Esophagus squamous epithelium (tissue), 5 donors: ENCODE measurements around the gene EVI5. TPM values are rescaled to one million over a fixed set of nuclear protein-coding genes. Genes with fewer than 3 reads are reported as not detected.
"Not testable (repeated sequence)": the region's sequence is repeated elsewhere in the genome, so short reads cannot be mapped to it uniquely, and the experiment has no call there.

Experiments
- DNase-seq: peaks from one replicate; lab custom pipeline; 2025; lab: John Stamatoyannopoulos, UW
- H3K27ac ChIP-seq, 4 donors: fragments of 200-600 bp; sonication (generic); one replicate each; pipeline ENCODE4 v1.5.1; 2016 to 2019; ENCODE audit warnings: mild to moderate bottlenecking in 1 of 4
- H3K27me3 ChIP-seq, 4 donors: fragments of 200-600 bp; sonication (generic); 1 replicate in 3 of 4; 2 replicates in 1 of 4; pipeline versions ENCODE4 v1.5.1 to v1.6.0; 2017 to 2021; ENCODE audit warnings: antibody characterized with exemption in 1 of 4
- H3K36me3 ChIP-seq, 3 donors: fragments of 200-600 bp; sonication (generic); one replicate each; pipeline ENCODE4 v1.5.1; 2016 to 2019
- H3K4me1 ChIP-seq, 3 donors: fragments of 200-600 bp; sonication (generic); one replicate each; pipeline ENCODE4 v1.5.1; 2017 to 2019
- H3K4me3 ChIP-seq, 4 donors: fragments of 200-600 bp; sonication (generic); 1 replicate in 3 of 4; 2 replicates in 1 of 4; pipeline ENCODE4 v1.5.1; 2016 to 2019; ENCODE audit warnings: mild to moderate bottlenecking in 2 of 4, moderate library complexity in 1 of 4
- H3K9me3 ChIP-seq, 3 donors: fragments of 200-600 bp; sonication (generic); one replicate each; pipeline ENCODE4 v1.5.1; 2016 to 2019
- CTCF ChIP-seq, 6 experiments: fragments of 450-650 bp in 4 of 6; fragments of 200-600 bp in 2 of 6; sonication (generic) in 2 of 6; IDR thresholded peaks; one replicate each; pipeline ENCODE4 v1.5.1; 2016 to 2019; ENCODE audit warnings: antibody characterized with exemption in 6 of 6, mild to moderate bottlenecking in 4 of 6, moderate library complexity in 4 of 6
- POLR2A ChIP-seq, 4 donors: fragments of 450-650 bp; IDR thresholded peaks; one replicate each; pipeline ENCODE4 v1.6.1; 2017; ENCODE audit warnings: antibody characterized with exemption in 4 of 4, mild to moderate bottlenecking in 4 of 4, moderate library complexity in 3 of 4
- WGBS, 2 donors: methylation state at CpG; one replicate each; pipeline ENCODE4 v1.1.5; 2018; 5-methylcytosine and 5-hydroxymethylcytosine counted together
- intact Hi-C: fragments of 100-400 bp; cut with DNase I; formaldehyde crosslinking; loops from one replicate; pipeline ENCODE4 v1.15.0; 2022
- total RNA-seq, 4 donors: library from RNA; depleted of rRNA; stranded (reverse); fragments of >200 nt; gene quantifications; one replicate each; pipeline ENCODE4 v1.1.0, GENCODE V29; 2016
- donor health status: DM: yes; HTN: yes; CAD: no.

Gene EVI5
- total RNA-seq, 4 donors from 2014 or later = 5.1 to 23.7 (median 9.0) TPM

- no peaks in the 10 kb centered on the region for H3K4me1 ChIP-seq
- peaks cover 0 to 28% (median 0%) of the 10 kb centered on the region in 3 donors for H3K36me3 ChIP-seq
- no peak overlapping the region for H3K27ac ChIP-seq
- H3K27me3 ChIP-seq = no peaks in the 10 kb centered on the region
- no peak overlapping the region for H3K4me3 ChIP-seq
- WGBS, 2 donors = 82 to 85% methylated on average over 5 of the region's 5 CpGs
- intact Hi-C loops = no loop called here
- H3K9me3 ChIP-seq = no peaks in the 10 kb centered on the region
- TF ChIP-seq POLR2A (IDR thresholded peaks at IDR 0.05) (no peak), CTCF (IDR thresholded peaks at IDR 0.05) (no peak)
- no peak for DNase-seq
Measured at GRCh38 chr1:92663775-92664174, 121.1 kb downstream of the EVI5 start.

- WGBS, 2 donors = 91 to 95% methylated on average over 3 of the region's 3 CpGs
- Histone ChIP-seq H3K36me3 (peaks cover 0 to 38% (median 0%) of the 10 kb centered on the region in 3 donors), H3K27me3 (no peaks in the 10 kb centered on the region), H3K4me1 (no peaks in the 10 kb centered on the region), H3K27ac (no peak overlapping the region), H3K4me3 (no peak overlapping the region), H3K9me3 (peaks cover 0 to 7% (median 0%) of the 10 kb centered on the region in 3 donors)
- no peak for DNase-seq
- TF ChIP-seq CTCF (IDR thresholded peaks at IDR 0.05) (no peak), POLR2A (IDR thresholded peaks at IDR 0.05) (no peak)
- intact Hi-C loops = no loop called here
Measured at GRCh38 chr1:92662048-92662447, 122.9 kb downstream of the EVI5 start.

- no peak overlapping the region for H3K4me3 ChIP-seq
- no peak overlapping the region for H3K27ac ChIP-seq
- TF ChIP-seq CTCF (IDR thresholded peaks at IDR 0.05) = no peak
- no peak for TF ChIP-seq POLR2A (IDR thresholded peaks at IDR 0.05)
- H3K27me3 ChIP-seq = no peaks in the 10 kb centered on the region
- H3K9me3 ChIP-seq = peaks cover 0 to 26% (median 13%) of the 10 kb centered on the region in 3 donors
- peaks cover 0 to 42% (median 0%) of the 10 kb centered on the region in 3 donors for H3K36me3 ChIP-seq
- intact Hi-C loops = no loop called here
- no peak for DNase-seq
- no peaks in the 10 kb centered on the region for H3K4me1 ChIP-seq
- WGBS, 2 donors = 75 to 100% methylated on average over 1 of the region's 1 CpG
Measured at GRCh38 chr1:92657701-92658100, 127.2 kb downstream of the EVI5 start.

- no peak for DNase-seq
- H3K27me3 ChIP-seq = no peaks in the 10 kb centered on the region
- H3K4me1 ChIP-seq = no peaks in the 10 kb centered on the region
- peaks cover 0 to 36% (median 0%) of the 10 kb centered on the region in 3 donors for H3K36me3 ChIP-seq
- no peak overlapping the region for H3K4me3 ChIP-seq
- no peak for TF ChIP-seq POLR2A (IDR thresholded peaks at IDR 0.05)
- no peak for TF ChIP-seq CTCF (IDR thresholded peaks at IDR 0.05)
- peaks cover 0 to 26% (median 13%) of the 10 kb centered on the region in 3 donors for H3K9me3 ChIP-seq
- WGBS, 2 donors = 92 to 96% methylated on average over 3 of the region's 3 CpGs
- intact Hi-C loops = no loop called here
- H3K27ac ChIP-seq = no peak overlapping the region
Measured at GRCh38 chr1:92655197-92655801, 129.6 kb downstream of the EVI5 start.

GRCh38 chr1:92653605-92654381 is 131.1 kb downstream of the EVI5 start:
- TF ChIP-seq POLR2A (IDR thresholded peaks at IDR 0.05) (no peak), CTCF (IDR thresholded peaks at IDR 0.05) (no peak)
- Histone ChIP-seq H3K4me3 (no peak overlapping the region), H3K36me3 (peaks cover 0 to 36% (median 0%) of the 10 kb centered on the region in 3 donors), H3K27me3 (no peaks in the 10 kb centered on the region), H3K4me1 (no peaks in the 10 kb centered on the region), H3K9me3 (peaks cover 0 to 26% (median 13%) of the 10 kb centered on the region in 3 donors), H3K27ac (no peak overlapping the region)
- intact Hi-C loops = no loop called here
- WGBS, 2 donors = 73 to 90% methylated on average over 3 of the region's 4 CpGs
- DNase-seq = no peak

GRCh38 chr1:92640686-92641085 is 144.2 kb downstream of the EVI5 start:
- H3K27ac ChIP-seq, H3K27me3 ChIP-seq, H3K4me1 ChIP-seq, DNase-seq, H3K9me3 ChIP-seq, H3K4me3 ChIP-seq, intact Hi-C loops: not testable (repeated sequence)
- 93 to 96% methylated on average over 3 of the region's 3 CpGs for WGBS, 2 donors
- peaks cover 0 to 12% (median 0%) of the 10 kb centered on the region in 3 donors for H3K36me3 ChIP-seq
